GM21529 (cell line): Measurements from ENCODE around the gene TENT5C.
"Not testable (repeated sequence)": the region's sequence is repeated elsewhere in the genome, so short reads cannot be mapped to it uniquely, and the experiment has no call there.

ENCODE experiments used
- ATAC-seq: cut with Tn5 transposase; IDR thresholded peaks from one replicate; pipeline ENCODE4 v1.9.1; 2021; ENCODE audit not compliant: unreplicated experiment

Gene TENT5C

GRCh38 chr1:117605774-117606648 is at the start of gene TENT5C:
Gene TENT5C (plus strand): TSS chr1:117606048. CDS start chr1:117622869, 16,821 bp downstream.
- peak; percentile 83 for ATAC-seq

- ATAC-seq: no peak
Measured at GRCh38 chr1:117556341-117556740, 49.5 kb upstream of the TENT5C start.

GRCh38 chr1:117556976-117557375 is 48.9 kb upstream of the TENT5C start:
- ATAC-seq: no peak

- not testable (repeated sequence) for ATAC-seq
Measured at GRCh38 chr1:117558451-117558850, 47.4 kb upstream of the TENT5C start.

GRCh38 chr1:117559139-117559538 is 46.7 kb upstream of the TENT5C start:
- no peak for ATAC-seq

- no peak for ATAC-seq
Measured at GRCh38 chr1:117559985-117560384, 45.9 kb upstream of the TENT5C start.

- ATAC-seq: no peak
Measured at GRCh38 chr1:117561071-117561470, 44.8 kb upstream of the TENT5C start.

GRCh38 chr1:117561551-117561950 is 44.3 kb upstream of the TENT5C start:
- ATAC-seq: no peak

- ATAC-seq: no peak
Measured at GRCh38 chr1:117562581-117563491, 43.0 kb upstream of the TENT5C start.

GRCh38 chr1:117563492-117563875 is 42.4 kb upstream of the TENT5C start:
- no peak for ATAC-seq

GRCh38 chr1:117564227-117565075 is 41.4 kb upstream of the TENT5C start:
- ATAC-seq: no peak

- no peak for ATAC-seq
Measured at GRCh38 chr1:117565076-117565556, 40.7 kb upstream of the TENT5C start.

GRCh38 chr1:117565745-117566455 is 39.9 kb upstream of the TENT5C start:
- ATAC-seq: no peak

GRCh38 chr1:117566556-117566955 is 39.3 kb upstream of the TENT5C start:
- no peak for ATAC-seq

- ATAC-seq: no peak
Measured at GRCh38 chr1:117567435-117567834, 38.4 kb upstream of the TENT5C start.

- ATAC-seq: no peak
Measured at GRCh38 chr1:117567976-117568375, 37.9 kb upstream of the TENT5C start.

- ATAC-seq: no peak
Measured at GRCh38 chr1:117568999-117569398, 36.8 kb upstream of the TENT5C start.

- ATAC-seq: no peak
Measured at GRCh38 chr1:117569856-117570255, 36.0 kb upstream of the TENT5C start.

- ATAC-seq: no peak
Measured at GRCh38 chr1:117570988-117571409, 34.8 kb upstream of the TENT5C start.

GRCh38 chr1:117571496-117571895 is 34.4 kb upstream of the TENT5C start:
- ATAC-seq: no peak
